K562 (cell line): ENCODE data around the gene NUDT1. TPM values are rescaled to one million over a fixed set of nuclear protein-coding genes. Genes with fewer than 3 reads are reported as not detected.

ENCODE experiments used
- ARID1B ChIP-seq: fragments of 450-650 bp; IDR thresholded peaks from 2 replicates; pipeline ENCODE4 v1.6.1; 2016; ENCODE audit warnings: antibody characterized with exemption, mild to moderate bottlenecking, inconsistent platforms
- ATF3 ChIP-seq, 2 experiments: fragments of 450-650 bp in 1 of 2; sonication (generic) in 1 of 2; formaldehyde crosslinking in 1 of 2; IDR thresholded peaks in 1 of 2; conservative IDR thresholded peaks in 1 of 2; 2 replicates each; pipeline versions ENCODE4 v1.6.1 to v1.8.1; 2016 to 2023; ENCODE audit warnings: mild to moderate bottlenecking in 2 of 2, moderate library complexity in 2 of 2, inconsistent platforms in 1 of 2, missing genetic modification reagents in 1 of 2
- KDM1A ChIP-seq, 2 experiments: fragments of 450-650 bp; IDR thresholded peaks; 2 replicates each; pipeline ENCODE4 v1.6.1; 2016; ENCODE audit warnings: mild to moderate bottlenecking in 2 of 2
- MGA ChIP-seq: fragments of 450-650 bp; IDR thresholded peaks from 2 replicates; pipeline ENCODE4 v1.6.1; 2016; ENCODE audit warnings: mild to moderate bottlenecking, moderate library complexity
- NBN ChIP-seq: fragments of 450-650 bp; IDR thresholded peaks from 2 replicates; pipeline ENCODE4 v1.6.1; 2016; ENCODE audit warnings: low read depth, mild to moderate bottlenecking
- TAL1 ChIP-seq: fragments of 450-650 bp; IDR thresholded peaks from 2 replicates; pipeline ENCODE4 v1.6.1; 2016; ENCODE audit warnings: mild to moderate bottlenecking
- polyA plus RNA-seq, 8 experiments: library from polyadenylated mRNA; depleted of rRNA in 4 of 8; stranded (reverse) in 5 of 8; unstranded in 3 of 8; fragments of >200 nt; fragmentation: Nextera tagmentation in 2 of 8; fragmentation: Illumina TruSeq in 1 of 8; extraction: Ambion mirVana in 2 of 8; extraction: Trizol in 1 of 8; gene quantifications; 2 replicates each; pipeline versions ENCODE4 v1.2.1 to v1.2.3, GENCODE V29; 2011 to 2014; ENCODE audit warnings: inconsistent platforms in 1 of 8, missing spikeins in 1 of 8
- total RNA-seq, 7 experiments: library from RNA; depleted of rRNA in 6 of 7; stranded (reverse); fragments of >200 nt in 6 of 7; fragmentation: Illumina TruSeq in 2 of 7; extraction: Trizol in 2 of 7; gene quantifications; 2 replicates each; pipeline versions ENCODE4 v1.2.1 to v1.2.3, GENCODE V29; 2011 to 2021; ENCODE audit warnings: low replicate concordance in 1 of 7
- TF ChIP-seq, protein P1 (sequence below): sonication (generic); formaldehyde crosslinking; IDR thresholded peaks from 2 replicates; pipeline ENCODE4 v1.8.0; 2022; ENCODE audit warnings: mild to moderate bottlenecking, missing genetic modification reagents

Gene NUDT1
- total and polyA plus RNA-seq, 9 of the 15 experiments (the other 6 are each of a cell fraction or from before 2014, with no cell fraction given), result 5.3 to 73.3 (median 29.6) TPM

GRCh38 chr7:2282185-2282751 lies 40.2 kb downstream of the NUDT1 start (continued):
- TF ChIP-seq ATF3 (IDR thresholded peaks at IDR 0.05) (no peak), ATF3 (CRISPR knock-in tag; conservative IDR thresholded peaks at IDR 0.05) (no peak), MGA (peak; percentile 70), TAL1 (peak; percentile 60), ARID1B (peak; percentile 83), KDM1A (IDR thresholded peaks at IDR 0.05) (peak; percentile 69 to 79; a peak in 3 of 4 replicates), NBN (peak; percentile 46; the same call in 1 of the 2 replicates)
- TF ChIP-seq, protein P1, sequence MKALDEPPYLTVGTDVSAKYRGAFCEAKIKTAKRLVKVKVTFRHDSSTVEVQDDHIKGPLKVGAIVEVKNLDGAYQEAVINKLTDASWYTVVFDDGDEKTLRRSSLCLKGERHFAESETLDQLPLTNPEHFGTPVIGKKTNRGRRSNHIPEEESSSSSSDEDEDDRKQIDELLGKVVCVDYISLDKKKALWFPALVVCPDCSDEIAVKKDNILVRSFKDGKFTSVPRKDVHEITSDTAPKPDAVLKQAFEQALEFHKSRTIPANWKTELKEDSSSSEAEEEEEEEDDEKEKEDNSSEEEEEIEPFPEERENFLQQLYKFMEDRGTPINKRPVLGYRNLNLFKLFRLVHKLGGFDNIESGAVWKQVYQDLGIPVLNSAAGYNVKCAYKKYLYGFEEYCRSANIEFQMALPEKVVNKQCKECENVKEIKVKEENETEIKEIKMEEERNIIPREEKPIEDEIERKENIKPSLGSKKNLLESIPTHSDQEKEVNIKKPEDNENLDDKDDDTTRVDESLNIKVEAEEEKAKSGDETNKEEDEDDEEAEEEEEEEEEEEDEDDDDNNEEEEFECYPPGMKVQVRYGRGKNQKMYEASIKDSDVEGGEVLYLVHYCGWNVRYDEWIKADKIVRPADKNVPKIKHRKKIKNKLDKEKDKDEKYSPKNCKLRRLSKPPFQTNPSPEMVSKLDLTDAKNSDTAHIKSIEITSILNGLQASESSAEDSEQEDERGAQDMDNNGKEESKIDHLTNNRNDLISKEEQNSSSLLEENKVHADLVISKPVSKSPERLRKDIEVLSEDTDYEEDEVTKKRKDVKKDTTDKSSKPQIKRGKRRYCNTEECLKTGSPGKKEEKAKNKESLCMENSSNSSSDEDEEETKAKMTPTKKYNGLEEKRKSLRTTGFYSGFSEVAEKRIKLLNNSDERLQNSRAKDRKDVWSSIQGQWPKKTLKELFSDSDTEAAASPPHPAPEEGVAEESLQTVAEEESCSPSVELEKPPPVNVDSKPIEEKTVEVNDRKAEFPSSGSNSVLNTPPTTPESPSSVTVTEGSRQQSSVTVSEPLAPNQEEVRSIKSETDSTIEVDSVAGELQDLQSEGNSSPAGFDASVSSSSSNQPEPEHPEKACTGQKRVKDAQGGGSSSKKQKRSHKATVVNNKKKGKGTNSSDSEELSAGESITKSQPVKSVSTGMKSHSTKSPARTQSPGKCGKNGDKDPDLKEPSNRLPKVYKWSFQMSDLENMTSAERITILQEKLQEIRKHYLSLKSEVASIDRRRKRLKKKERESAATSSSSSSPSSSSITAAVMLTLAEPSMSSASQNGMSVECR (CRISPR knock-in tag), result 0 out of 2 replicates have a peak, but pooled peaks have one; percentile 25
